GM13977 (cell line): Measurements from ENCODE around the gene CAMTA2.

Experiments used
- DNase-seq: peaks from one replicate; pipeline ENCODE4 v3.0.0; 2012; ENCODE audit warnings: low spot score
- in situ Hi-C: fragments of 300-500 bp; cut with MboI; formaldehyde crosslinking; loops from one replicate; pipeline ENCODE4 v1.12.0; 2022; ENCODE audit warnings: low sequenced_read_pairs, low pct_unique_long_range_greater_than_20kb, mixed read lengths, inconsistent platforms; ENCODE audit not compliant: unreplicated experiment
- TF ChIP-seq, protein P1 (sequence below): IDR thresholded peaks from 2 replicates; pipeline ENCODE4 v1.5.1; 2012; ENCODE audit warnings: mild to moderate bottlenecking, control low read depth; ENCODE audit not compliant: insufficient read depth; ENCODE audit errors: extremely low read depth, missing control alignments

The CAMTA2 gene

DNA sequence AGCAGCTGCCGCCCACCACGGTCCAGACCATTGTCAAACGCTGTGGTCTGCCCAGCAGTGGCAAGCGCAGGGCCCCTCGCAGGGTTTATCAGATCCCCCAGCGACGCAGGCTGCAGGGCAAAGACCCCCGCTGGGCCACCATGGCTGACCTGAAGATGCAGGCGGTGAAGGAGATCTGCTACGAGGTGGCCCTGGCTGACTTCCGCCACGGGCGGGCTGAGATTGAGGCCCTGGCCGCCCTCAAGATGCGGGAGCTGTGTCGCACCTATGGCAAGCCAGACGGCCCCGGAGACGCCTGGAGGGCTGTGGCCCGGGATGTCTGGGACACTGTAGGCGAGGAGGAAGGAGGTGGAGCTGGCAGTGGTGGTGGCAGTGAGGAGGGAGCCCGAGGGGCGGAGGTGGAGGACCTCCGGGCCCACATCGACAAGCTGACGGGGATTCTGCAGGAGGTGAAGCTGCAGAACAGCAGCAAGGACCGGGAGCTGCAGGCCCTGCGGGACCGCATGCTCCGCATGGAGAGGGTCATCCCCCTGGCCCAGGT, 34.8 kb upstream of the CAMTA2 start:
- TF ChIP-seq, protein P1, sequence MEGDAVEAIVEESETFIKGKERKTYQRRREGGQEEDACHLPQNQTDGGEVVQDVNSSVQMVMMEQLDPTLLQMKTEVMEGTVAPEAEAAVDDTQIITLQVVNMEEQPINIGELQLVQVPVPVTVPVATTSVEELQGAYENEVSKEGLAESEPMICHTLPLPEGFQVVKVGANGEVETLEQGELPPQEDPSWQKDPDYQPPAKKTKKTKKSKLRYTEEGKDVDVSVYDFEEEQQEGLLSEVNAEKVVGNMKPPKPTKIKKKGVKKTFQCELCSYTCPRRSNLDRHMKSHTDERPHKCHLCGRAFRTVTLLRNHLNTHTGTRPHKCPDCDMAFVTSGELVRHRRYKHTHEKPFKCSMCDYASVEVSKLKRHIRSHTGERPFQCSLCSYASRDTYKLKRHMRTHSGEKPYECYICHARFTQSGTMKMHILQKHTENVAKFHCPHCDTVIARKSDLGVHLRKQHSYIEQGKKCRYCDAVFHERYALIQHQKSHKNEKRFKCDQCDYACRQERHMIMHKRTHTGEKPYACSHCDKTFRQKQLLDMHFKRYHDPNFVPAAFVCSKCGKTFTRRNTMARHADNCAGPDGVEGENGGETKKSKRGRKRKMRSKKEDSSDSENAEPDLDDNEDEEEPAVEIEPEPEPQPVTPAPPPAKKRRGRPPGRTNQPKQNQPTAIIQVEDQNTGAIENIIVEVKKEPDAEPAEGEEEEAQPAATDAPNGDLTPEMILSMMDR, result no peak
- DNase-seq, result no peak
- in situ Hi-C loops, result no loop called here

DNA sequence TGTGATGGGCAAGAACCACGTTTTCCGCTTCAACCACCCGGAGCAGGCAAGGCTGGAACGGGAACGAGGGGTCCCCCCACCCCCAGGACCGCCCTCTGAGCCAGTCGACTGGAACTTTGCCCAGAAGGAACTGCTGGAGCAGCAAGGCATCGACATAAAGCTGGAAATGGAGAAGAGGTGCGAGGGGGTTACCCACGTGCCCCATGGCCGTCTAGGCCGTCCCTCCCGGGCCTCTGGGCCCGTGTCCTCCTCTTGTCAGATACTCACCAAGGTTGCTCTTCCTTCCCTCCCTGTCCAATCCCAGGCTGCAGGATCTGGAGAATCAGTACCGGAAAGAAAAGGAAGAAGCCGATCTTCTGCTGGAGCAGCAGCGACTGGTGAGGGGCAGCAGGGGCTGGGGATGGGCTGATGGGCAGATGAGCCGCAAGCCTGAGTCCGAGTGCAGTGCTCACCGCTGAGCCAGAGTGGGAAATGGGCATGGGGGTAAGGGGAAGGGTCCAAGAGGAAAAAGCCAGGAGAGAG, 33.1 kb upstream of the CAMTA2 start:
- no peak for DNase-seq
- in situ Hi-C loops, result no loop called here
- TF ChIP-seq, protein P1, result no peak

DNA sequence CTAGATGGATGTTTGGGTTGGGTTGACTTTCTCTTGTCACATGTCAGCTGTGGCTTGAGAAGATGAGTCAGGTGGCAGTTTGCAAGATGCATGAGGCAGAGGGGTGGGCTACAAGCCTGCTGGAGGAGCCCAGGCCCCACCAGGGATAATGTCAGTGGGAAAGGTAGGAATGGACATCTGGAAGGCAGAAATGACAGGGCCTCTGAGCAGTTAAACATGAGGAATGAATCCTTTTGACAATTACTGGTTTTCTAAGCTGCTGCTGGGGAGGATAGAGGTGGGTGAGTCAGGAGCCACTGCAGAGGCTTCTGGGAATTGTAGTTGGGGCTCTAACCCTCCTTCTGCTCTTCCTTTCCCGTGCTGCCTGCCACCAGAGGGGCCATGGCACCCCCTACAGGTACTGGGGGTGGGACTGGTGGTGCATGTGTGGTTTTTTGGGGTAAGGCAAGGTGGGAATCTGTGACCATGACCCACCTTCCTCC, 32.0 kb upstream of the CAMTA2 start:
- TF ChIP-seq, protein P1, result peak; percentile 45
- peak; percentile 53 for DNase-seq
- in situ Hi-C loops, result no loop called here

DNA sequence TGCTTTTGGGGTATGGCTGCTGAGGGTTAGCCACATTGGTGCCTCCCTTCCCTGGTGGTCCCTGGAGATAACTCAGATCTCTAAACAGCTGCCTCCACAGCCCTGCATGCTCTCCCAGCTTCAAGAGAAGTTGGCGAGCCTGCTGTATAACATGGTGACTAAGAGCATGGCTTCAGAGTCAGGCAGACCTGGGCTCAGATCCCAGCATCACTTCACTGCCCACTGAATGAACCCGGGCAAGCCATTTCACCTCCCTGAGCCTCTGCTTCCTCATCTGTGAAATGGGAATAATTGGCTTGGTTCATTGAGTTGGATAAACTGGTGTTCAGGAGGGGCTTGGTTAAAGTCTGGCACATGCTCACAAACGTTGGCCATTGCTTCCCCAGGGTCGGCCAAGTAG, 26.9 kb upstream of the CAMTA2 start:
- no peak for DNase-seq
- TF ChIP-seq, protein P1, result no peak
- in situ Hi-C loops, result no loop called here

DNA sequence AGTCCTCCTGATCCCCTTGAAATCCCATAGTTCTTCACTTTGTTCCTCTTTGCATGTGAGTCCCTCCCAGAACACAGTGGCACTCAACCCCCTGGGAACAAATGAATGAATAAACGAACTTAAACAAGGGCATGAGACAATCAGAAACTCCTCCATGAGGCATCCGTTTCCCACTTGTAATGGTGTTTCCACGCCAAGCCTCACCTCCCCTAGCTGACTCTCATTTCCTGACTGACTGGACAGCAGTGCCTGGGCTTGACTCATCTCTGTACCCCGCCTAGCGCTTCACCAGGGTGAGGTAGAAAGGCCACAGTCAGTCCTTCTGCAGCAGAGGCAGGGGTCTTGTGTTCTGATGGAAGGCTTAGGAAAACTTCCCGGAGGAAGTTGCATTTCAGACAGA, 24.5 kb upstream of the CAMTA2 start:
- in situ Hi-C loops, result no loop called here
- DNase-seq, result peak; percentile 58
- TF ChIP-seq, protein P1, result no peak

DNA sequence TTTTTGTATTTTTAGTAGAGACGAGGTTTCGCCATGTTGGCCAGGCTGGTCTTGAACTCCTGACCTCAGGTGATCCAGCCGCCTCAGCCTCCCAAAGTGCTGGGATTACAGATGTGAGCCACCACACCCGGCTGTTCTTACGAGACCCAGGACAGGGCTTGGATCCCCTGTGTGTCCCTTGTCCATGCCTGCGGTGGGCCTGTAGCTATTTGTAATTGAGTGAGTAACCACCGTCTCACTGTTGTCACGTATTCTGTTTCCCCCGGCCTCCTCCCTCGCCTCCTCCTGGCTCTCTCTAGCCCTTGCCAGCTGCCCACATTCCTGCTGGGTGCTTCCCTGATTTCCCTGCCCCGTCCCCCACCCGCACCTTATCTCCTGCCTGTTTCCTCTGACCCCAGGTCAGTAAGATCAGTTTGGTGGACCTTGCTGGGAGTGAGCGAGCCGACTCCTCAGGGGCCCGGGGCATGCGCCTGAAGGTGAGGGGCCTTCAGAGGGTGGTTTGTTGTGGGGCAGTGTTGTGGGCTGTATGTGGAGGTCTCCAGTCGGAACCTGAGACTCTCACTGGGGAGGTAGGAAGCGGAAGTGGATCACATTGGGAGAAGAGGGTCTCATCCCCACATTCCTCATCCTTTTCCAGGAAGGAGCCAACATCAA, 15.9 kb upstream of the CAMTA2 start:
- in situ Hi-C loops, result no loop called here
- DNase-seq, result no peak
- TF ChIP-seq, protein P1, result no peak
